H1 (cell line): ENCODE data around the gene IL1RAPL1.

ENCODE experiments used
- JUND ChIP-seq: IDR thresholded peaks from 2 replicates; pipeline ENCODE4 v1.6.1; 2011; ENCODE audit warnings: mild to moderate bottlenecking, improper control_type of control experiment, low read length
- PHF8 ChIP-seq: fragments of 200-600 bp; sonication (generic); conservative IDR thresholded peaks from 2 replicates; pipeline ENCODE4 v1.7.1; 2012; ENCODE audit warnings: low read depth, mild to moderate bottlenecking, inconsistent platforms, low read length, moderate library complexity
- POLR2A ChIP-seq, 2 experiments: IDR thresholded peaks; 1 replicate in 1 of 2; 2 replicates in 1 of 2; pipeline ENCODE4 v1.6.1; 2011; ENCODE audit warnings: low read depth in 2 of 2, low read length in 2 of 2, mild to moderate bottlenecking in 2 of 2; ENCODE audit errors: control extremely low read depth in 1 of 2
- RBBP5 ChIP-seq: IDR thresholded peaks from 2 replicates; pipeline ENCODE4 v1.7.1; 2012; ENCODE audit warnings: low read depth, mild to moderate bottlenecking, inconsistent platforms, low read length, moderate library complexity, borderline replicate concordance
- RNF2 ChIP-seq: fragments of 200-900, 300-1000 bp; sonication (generic); IDR thresholded peaks from 2 replicates; pipeline ENCODE4 v1.7.1; 2016; ENCODE audit warnings: borderline replicate concordance, low read depth, mild to moderate bottlenecking, antibody characterized with exemption, low read length; ENCODE audit not compliant: poor library complexity, severe bottlenecking; ENCODE audit errors: missing control alignments
- TCF12 ChIP-seq: IDR thresholded peaks from 2 replicates; pipeline ENCODE4 v1.6.1; 2011; ENCODE audit warnings: low read depth, mild to moderate bottlenecking, low read length
- TF ChIP-seq, protein P1 (sequence below), 3 experiments: IDR thresholded peaks; 1 replicate in 2 of 3; 2 replicates in 1 of 3; pipeline versions ENCODE4 v1.5.1 to v1.6.1; 2011; ENCODE audit warnings: low read length in 3 of 3, mild to moderate bottlenecking in 3 of 3, inconsistent platforms in 2 of 3, low read depth in 1 of 3, moderate library complexity in 1 of 3; ENCODE audit not compliant: insufficient read depth in 1 of 3; ENCODE audit errors: control extremely low read depth in 1 of 3
- TF ChIP-seq, protein P2 (sequence below): IDR thresholded peaks from 2 replicates; pipeline ENCODE4 v1.6.1; 2012; ENCODE audit warnings: inconsistent platforms

DNA sequence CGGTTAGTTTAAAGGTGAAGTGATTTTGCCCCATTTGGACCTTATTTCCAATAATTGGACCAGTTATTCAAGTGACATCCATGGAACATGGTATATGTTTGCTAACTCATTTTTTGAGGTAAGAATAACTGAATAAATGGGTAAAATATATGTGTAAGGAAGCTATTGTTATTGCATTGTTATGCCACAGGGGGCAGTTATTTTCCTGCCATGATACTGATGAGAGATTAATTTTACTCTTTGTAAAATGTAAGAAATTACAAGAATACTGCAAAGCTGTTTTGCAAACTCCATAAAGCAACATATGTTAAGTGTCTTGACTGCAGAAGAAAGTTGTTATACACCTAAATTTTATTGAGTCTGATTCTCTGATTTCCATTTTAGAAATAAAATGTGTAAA is 114.0 kb downstream of the IL1RAPL1 start:
- TF ChIP-seq, protein P1, sequence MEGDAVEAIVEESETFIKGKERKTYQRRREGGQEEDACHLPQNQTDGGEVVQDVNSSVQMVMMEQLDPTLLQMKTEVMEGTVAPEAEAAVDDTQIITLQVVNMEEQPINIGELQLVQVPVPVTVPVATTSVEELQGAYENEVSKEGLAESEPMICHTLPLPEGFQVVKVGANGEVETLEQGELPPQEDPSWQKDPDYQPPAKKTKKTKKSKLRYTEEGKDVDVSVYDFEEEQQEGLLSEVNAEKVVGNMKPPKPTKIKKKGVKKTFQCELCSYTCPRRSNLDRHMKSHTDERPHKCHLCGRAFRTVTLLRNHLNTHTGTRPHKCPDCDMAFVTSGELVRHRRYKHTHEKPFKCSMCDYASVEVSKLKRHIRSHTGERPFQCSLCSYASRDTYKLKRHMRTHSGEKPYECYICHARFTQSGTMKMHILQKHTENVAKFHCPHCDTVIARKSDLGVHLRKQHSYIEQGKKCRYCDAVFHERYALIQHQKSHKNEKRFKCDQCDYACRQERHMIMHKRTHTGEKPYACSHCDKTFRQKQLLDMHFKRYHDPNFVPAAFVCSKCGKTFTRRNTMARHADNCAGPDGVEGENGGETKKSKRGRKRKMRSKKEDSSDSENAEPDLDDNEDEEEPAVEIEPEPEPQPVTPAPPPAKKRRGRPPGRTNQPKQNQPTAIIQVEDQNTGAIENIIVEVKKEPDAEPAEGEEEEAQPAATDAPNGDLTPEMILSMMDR (IDR thresholded peaks at IDR 0.05; ENCODE audit: control extremely low read depth in 1 of 3, insufficient read depth in 1 of 3, low read depth in 1 of 3, low read length in 3 of 3): no peak
- TF ChIP-seq POLR2A (IDR thresholded peaks at IDR 0.05; ENCODE audit: control extremely low read depth in 1 of 2, low read depth in 2 of 2, low read length in 2 of 2) (no peak), TCF12 (no peak), RBBP5 (no peak), PHF8 (no peak), RNF2 (no peak), JUND (no peak)
- TF ChIP-seq, protein P2, sequence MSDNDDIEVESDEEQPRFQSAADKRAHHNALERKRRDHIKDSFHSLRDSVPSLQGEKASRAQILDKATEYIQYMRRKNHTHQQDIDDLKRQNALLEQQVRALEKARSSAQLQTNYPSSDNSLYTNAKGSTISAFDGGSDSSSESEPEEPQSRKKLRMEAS: no peak
